SK-N-SH (cell line): ENCODE data around the gene SETDB2. TPM values are rescaled to one million over a fixed set of nuclear protein-coding genes. Genes with fewer than 3 reads are reported as not detected.

Experiments used
- CTCF ChIA-PET: fragments of 300-600, 350-600 bp; formaldehyde crosslinking; extraction: SDS; loops from one replicate; lab custom pipeline; 2021; lab: Yijun Ruan, JAX
- POLR2A ChIA-PET: fragments of 350-600 bp; sonication (Branson Sonifier 250); formaldehyde crosslinking; extraction: SDS; loops from one replicate; lab custom pipeline; 2020; ENCODE audit warnings: antibody characterized with exemption, inconsistent platforms; lab: Yijun Ruan, JAX
- DNase-seq: peaks from one replicate; pipeline ENCODE4 v3.0.0; 2012
- H2AFZ ChIP-seq: fragments of 200-600 bp; sonication (generic); 2 replicates; pipeline ENCODE4 v1.8.1; 2016; ENCODE audit warnings: antibody characterized with exemption, mild to moderate bottlenecking, low read depth
- H3F3A ChIP-seq: fragments of 200-600 bp; sonication (generic); replicated peaks from 2 replicates; pipeline ENCODE3; 2016; ENCODE audit warnings: antibody characterized with exemption, mild to moderate bottlenecking; ENCODE audit not compliant: insufficient read depth
- H3K27ac ChIP-seq, 2 experiments: fragments of 200-500 bp in 1 of 2; fragments of 200-600 bp in 1 of 2; sonication (Bioruptor generic) in 1 of 2; sonication (generic), shearing (Covaris generic) in 1 of 2; 2 replicates each; pipeline versions ENCODE4 v1.5.1 to v1.6.1; 2014 to 2016; ENCODE audit warnings: low read depth in 2 of 2, inconsistent platforms in 1 of 2, low read length in 1 of 2, mild to moderate bottlenecking in 1 of 2, mixed read lengths in 1 of 2
- H3K27me3 ChIP-seq: fragments of 200-600 bp; sonication (generic), shearing (Covaris generic); 2 replicates; pipeline ENCODE4 v1.6.1; 2016; ENCODE audit warnings: mixed run types; ENCODE audit not compliant: insufficient read depth
- H3K36me3 ChIP-seq, 2 experiments: fragments of 200-500 bp in 1 of 2; fragments of 200-600 bp in 1 of 2; sonication (Bioruptor generic) in 1 of 2; sonication (generic) in 1 of 2; replicated peaks in 1 of 2; 2 replicates each; pipeline versions ENCODE3 to v1.5.1; 2014 to 2016; ENCODE audit warnings: low read length in 1 of 2, mild to moderate bottlenecking in 1 of 2; ENCODE audit not compliant: insufficient read depth in 2 of 2, control insufficient read depth in 1 of 2
- H3K4me1 ChIP-seq, 2 experiments: fragments of 200-500 bp in 1 of 2; fragments of 200-600 bp in 1 of 2; sonication (Bioruptor generic) in 1 of 2; sonication (generic), shearing (Covaris generic) in 1 of 2; 2 replicates each; pipeline versions ENCODE4 v1.5.1 to v1.6.1; 2014 to 2016; ENCODE audit warnings: low read depth in 1 of 2, low read length in 1 of 2, mixed run types in 1 of 2; ENCODE audit not compliant: insufficient read depth in 2 of 2, control insufficient read depth in 1 of 2
- H3K4me2 ChIP-seq: fragments of 200-600 bp; sonication (generic), shearing (Covaris generic); 2 replicates; pipeline ENCODE4 v1.6.1; 2017; ENCODE audit warnings: mixed run types
- H3K4me3 ChIP-seq, 2 experiments: fragments of 200-500 bp in 1 of 2; fragments of 200-600 bp in 1 of 2; sonication (Bioruptor generic) in 1 of 2; sonication (generic), shearing (Covaris generic) in 1 of 2; 2 replicates each; pipeline versions ENCODE4 v1.5.1 to v1.8.1; 2014 to 2016; ENCODE audit warnings: low read depth in 2 of 2, inconsistent platforms in 1 of 2, low read length in 1 of 2, mild to moderate bottlenecking in 1 of 2, mixed read lengths in 1 of 2, moderate library complexity in 1 of 2
- H3K79me2 ChIP-seq: fragments of 200-600 bp; sonication (generic); 2 replicates; pipeline ENCODE4 v1.8.1; 2017; ENCODE audit warnings: mild to moderate bottlenecking; ENCODE audit not compliant: insufficient read depth
- H3K9ac ChIP-seq: fragments of 200-600 bp; sonication (generic); 2 replicates; pipeline ENCODE4 v1.6.1; 2017; ENCODE audit warnings: mixed run types
- H3K9me2 ChIP-seq: fragments of 200-600 bp; sonication (generic); 2 replicates; pipeline ENCODE4 v1.6.1; 2017; ENCODE audit warnings: mixed run types
- H3K9me3 ChIP-seq: fragments of 200-600 bp; sonication (generic); 2 replicates; pipeline ENCODE4 v1.6.1; 2017; ENCODE audit warnings: mixed run types, mild to moderate bottlenecking, moderate library complexity
- H4K20me1 ChIP-seq: fragments of 200-600 bp; sonication (generic); 2 replicates; pipeline ENCODE4 v1.6.1; 2017; ENCODE audit warnings: mild to moderate bottlenecking, mixed run types; ENCODE audit not compliant: insufficient read depth
- CHD2 ChIP-seq: fragments of 150-350 bp; IDR thresholded peaks from 2 replicates; pipeline ENCODE4 v1.6.1; 2018; ENCODE audit warnings: low read length; ENCODE audit not compliant: partially characterized antibody
- EZH2phosphoT487 ChIP-seq: fragments of 200-600 bp; sonication (generic); IDR thresholded peaks from 2 replicates; pipeline ENCODE4 v1.6.1; 2017; ENCODE audit warnings: low read depth, mixed run types, mild to moderate bottlenecking, antibody characterized with exemption, moderate library complexity, borderline replicate concordance
- MEF2A ChIP-seq: IDR thresholded peaks from 2 replicates; pipeline ENCODE4 v1.4.0; 2012; ENCODE audit warnings: low read depth, borderline replicate concordance
- NRF1 ChIP-seq: IDR thresholded peaks from 2 replicates; pipeline ENCODE4 v1.6.1; 2012; ENCODE audit warnings: low read depth, mild to moderate bottlenecking, low read length
- TEAD4 ChIP-seq: IDR thresholded peaks from 2 replicates; pipeline ENCODE4 v1.4.0; 2012; ENCODE audit warnings: mild to moderate bottlenecking, borderline replicate concordance; ENCODE audit not compliant: insufficient read depth
- USF2 ChIP-seq: fragments of 150-350 bp; IDR thresholded peaks from 2 replicates; pipeline ENCODE4 v1.6.1; 2017; ENCODE audit warnings: antibody characterized with exemption, low read length, low read depth, borderline replicate concordance
- YY1 ChIP-seq: IDR thresholded peaks from 2 replicates; pipeline ENCODE4 v1.4.0; 2012; ENCODE audit warnings: low read depth, mild to moderate bottlenecking
- WGBS: methylation state at CpG from one replicate; pipeline ENCODE4 v1.1.6; 2017; ENCODE audit warnings: low lambda C conversion rate; 5-methylcytosine and 5-hydroxymethylcytosine counted together
- polyA plus RNA-seq, 3 experiments: library from polyadenylated mRNA; depleted of rRNA; stranded (reverse); fragments of >200 nt; gene quantifications; 2 replicates each; pipeline ENCODE4 v1.2.3, GENCODE V29; 2012
- TF ChIP-seq, protein P1 (sequence below): IDR thresholded peaks from 2 replicates; pipeline ENCODE4 v1.6.1; 2012; ENCODE audit warnings: mild to moderate bottlenecking, low read depth, low read length, moderate library complexity

Gene SETDB2
- polyA plus RNA-seq, 1 of the 3 experiments (the other 2 are of a cell fraction), result 1.9 TPM

DNA sequence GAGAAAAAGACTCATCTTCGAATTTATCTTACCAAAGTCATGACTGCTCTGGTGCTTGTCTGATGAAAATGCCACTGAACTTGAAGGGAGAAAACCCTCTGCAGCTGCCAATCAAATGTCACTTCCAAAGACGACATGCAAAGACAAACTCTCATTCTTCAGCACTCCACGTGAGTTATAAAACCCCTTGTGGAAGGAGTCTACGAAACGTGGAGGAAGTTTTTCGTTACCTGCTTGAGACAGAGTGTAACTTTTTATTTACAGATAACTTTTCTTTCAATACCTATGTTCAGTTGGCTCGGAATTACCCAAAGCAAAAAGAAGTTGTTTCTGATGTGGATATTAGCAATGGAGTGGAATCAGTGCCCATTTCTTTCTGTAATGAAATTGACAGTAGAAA lies 32.5 kb downstream of the SETDB2 start:
- Histone ChIP-seq H2AFZ (no peak overlapping the region), H3K4me2 (no peak overlapping the region), H3K79me2 (no peaks in the 10 kb centered on the region), H3K9me2 (no peaks in the 10 kb centered on the region), H3K4me3 (no peak overlapping the region), H3K9ac (no peak overlapping the region), H4K20me1 (no peaks in the 10 kb centered on the region), H3F3A (no peaks in the 10 kb centered on the region), H3K4me1 (no peaks in the 10 kb centered on the region), H3K27me3 (no peaks in the 10 kb centered on the region), H3K9me3 (no peaks in the 10 kb centered on the region), H3K27ac (no peak overlapping the region), H3K36me3 (peaks cover 39 to 52% of the 10 kb centered on the region in 2 experiments)
- CTCF ChIA-PET, result no interaction called here
- 95% methylated on average over 7 of the region's 7 CpGs for WGBS
- no peak for DNase-seq
- no peak for TF ChIP-seq TEAD4
- TF ChIP-seq USF2, result no peak
- TF ChIP-seq EZH2phosphoT487, result no peak
- POLR2A ChIA-PET, result no interaction called here

- H3K27ac ChIP-seq, result no peak overlapping the region
- no peak overlapping the region for H3K4me2 ChIP-seq
- no peak for TF ChIP-seq MEF2A
- TF ChIP-seq, protein P1, sequence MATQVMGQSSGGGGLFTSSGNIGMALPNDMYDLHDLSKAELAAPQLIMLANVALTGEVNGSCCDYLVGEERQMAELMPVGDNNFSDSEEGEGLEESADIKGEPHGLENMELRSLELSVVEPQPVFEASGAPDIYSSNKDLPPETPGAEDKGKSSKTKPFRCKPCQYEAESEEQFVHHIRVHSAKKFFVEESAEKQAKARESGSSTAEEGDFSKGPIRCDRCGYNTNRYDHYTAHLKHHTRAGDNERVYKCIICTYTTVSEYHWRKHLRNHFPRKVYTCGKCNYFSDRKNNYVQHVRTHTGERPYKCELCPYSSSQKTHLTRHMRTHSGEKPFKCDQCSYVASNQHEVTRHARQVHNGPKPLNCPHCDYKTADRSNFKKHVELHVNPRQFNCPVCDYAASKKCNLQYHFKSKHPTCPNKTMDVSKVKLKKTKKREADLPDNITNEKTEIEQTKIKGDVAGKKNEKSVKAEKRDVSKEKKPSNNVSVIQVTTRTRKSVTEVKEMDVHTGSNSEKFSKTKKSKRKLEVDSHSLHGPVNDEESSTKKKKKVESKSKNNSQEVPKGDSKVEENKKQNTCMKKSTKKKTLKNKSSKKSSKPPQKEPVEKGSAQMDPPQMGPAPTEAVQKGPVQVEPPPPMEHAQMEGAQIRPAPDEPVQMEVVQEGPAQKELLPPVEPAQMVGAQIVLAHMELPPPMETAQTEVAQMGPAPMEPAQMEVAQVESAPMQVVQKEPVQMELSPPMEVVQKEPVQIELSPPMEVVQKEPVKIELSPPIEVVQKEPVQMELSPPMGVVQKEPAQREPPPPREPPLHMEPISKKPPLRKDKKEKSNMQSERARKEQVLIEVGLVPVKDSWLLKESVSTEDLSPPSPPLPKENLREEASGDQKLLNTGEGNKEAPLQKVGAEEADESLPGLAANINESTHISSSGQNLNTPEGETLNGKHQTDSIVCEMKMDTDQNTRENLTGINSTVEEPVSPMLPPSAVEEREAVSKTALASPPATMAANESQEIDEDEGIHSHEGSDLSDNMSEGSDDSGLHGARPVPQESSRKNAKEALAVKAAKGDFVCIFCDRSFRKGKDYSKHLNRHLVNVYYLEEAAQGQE, result no peak
- no peak for TF ChIP-seq CHD2
- TF ChIP-seq YY1, result no peak
- no peak for TF ChIP-seq NRF1
- no peak for TF ChIP-seq TEAD4
- no peak overlapping the region for H3K9ac ChIP-seq
- no peak overlapping the region for H3K4me3 ChIP-seq
- no peaks in the 10 kb centered on the region for H3K27me3 ChIP-seq
- CTCF ChIA-PET, result interaction anchor here (0.6 kb wide), 1 partner anchor 845 kb away, joined by 3 read pairs; no protein-coding TSS in a partner anchor
- H2AFZ ChIP-seq, result no peak overlapping the region
- WGBS, result 86% methylated on average over 5 of the region's 5 CpGs
- H3K36me3 ChIP-seq, result peaks cover 37 to 70% of the 10 kb centered on the region in 2 experiments
- no peaks in the 10 kb centered on the region for H3K9me3 ChIP-seq
- POLR2A ChIA-PET, result no interaction called here
- no peaks in the 10 kb centered on the region for H3K4me1 ChIP-seq
- no peaks in the 10 kb centered on the region for H4K20me1 ChIP-seq
- H3K9me2 ChIP-seq, result no peaks in the 10 kb centered on the region
- no peaks in the 10 kb centered on the region for H3K79me2 ChIP-seq
- DNase-seq, result no peak
- no peaks in the 10 kb centered on the region for H3F3A ChIP-seq
Observed at GRCh38 chr13:49481788-49482187, 37.7 kb downstream of the SETDB2 start.
